NCI-H2196 (cell line): ENCODE measurements around the gene MYO1D.
A peak's percentile ranks its signal among the peaks of the same experiment; 100 is the strongest.

Experiments
- DNase-seq: peaks from one replicate; lab custom pipeline; 2025; ENCODE audit not compliant: unreplicated experiment; lab: John Stamatoyannopoulos, UW

Gene MYO1D

DNA sequence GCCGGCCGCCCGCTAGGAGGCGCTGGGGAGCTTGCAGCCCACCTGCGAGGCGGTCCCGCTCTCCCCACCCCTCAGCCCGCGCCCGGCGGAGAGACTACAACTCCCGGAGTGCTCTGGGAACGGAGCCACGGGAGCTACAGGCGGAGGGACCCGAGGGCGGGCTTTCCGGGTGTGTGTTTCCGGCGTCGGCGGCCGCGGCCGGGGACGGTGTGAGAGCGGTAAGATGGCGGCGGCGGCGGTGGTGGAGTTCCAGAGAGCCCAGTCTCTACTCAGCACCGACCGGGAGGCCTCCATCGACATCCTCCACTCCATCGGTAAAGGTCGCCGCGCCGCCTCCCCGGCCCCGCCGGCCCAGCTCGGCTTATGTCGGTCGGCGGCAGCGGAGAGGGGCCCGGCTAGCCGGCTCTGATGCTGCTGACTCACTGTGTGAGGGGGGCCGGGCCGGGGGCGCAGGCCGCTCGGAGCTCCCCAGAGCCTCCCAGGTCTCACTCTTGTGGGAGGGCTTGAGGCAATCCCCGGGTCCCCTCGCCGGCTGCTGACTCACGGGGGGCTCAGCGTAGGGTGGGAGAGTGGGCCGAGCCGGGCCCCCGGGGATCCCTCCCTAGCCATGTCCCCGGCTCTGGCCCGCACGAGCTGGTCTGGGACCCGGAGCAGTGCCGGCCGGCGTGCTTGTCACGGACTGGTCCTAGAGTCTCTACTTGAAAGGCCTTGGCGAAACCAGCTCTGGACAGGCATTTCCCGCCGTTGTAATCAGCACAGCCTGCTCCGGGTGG is 432.4 kb downstream of the MYO1D start, which contains the start of gene PSMD11:
PSMD11 (plus strand) TSS at position 210 of the 773 bp plus-strand sequence; CDS start at position 224, 14 bp downstream.
- peak; percentile 84 for DNase-seq

DNA sequence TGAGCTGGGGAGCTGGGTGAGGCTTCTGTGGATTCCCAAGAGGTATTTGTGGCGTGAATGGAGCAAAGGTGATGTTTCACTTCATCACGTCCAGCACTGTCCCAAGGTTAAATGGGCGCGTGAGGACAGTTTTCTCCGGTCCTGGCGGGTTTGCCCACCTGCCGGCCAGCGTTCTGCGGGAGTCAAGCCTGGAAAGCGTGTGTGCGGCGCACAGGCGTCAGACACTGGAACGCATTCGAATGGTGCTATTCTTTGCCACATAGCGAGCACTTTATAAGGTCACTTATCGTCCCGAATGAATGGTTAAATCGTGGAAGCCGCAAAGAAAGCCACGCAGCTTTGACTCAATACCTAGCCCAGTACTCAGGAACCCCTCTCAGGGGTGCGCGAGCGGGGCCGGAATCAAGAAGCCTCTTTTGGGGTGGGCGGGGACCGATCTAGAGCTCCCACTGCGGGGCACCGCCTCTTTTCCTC is 433.1 kb downstream of the MYO1D start:
- no peak for DNase-seq
